Neural progenitor cell (in vitro differentiated cells): ENCODE data around the gene TSC2. TPM values are rescaled to one million over a fixed set of nuclear protein-coding genes. Genes with fewer than 3 reads are reported as not detected.

ENCODE experiments used
- DNase-seq: peaks from one replicate; pipeline ENCODE4 v3.0.0-alpha.2; 2016; ENCODE audit warnings: low spot score
- H2AFZ ChIP-seq: fragments of 200-600 bp; sonication (generic); replicated peaks from 2 replicates; pipeline ENCODE4 v1.6.1; 2016; ENCODE audit warnings: antibody characterized with exemption
- H3F3A ChIP-seq: fragments of 200-600 bp; sonication (generic); 2 replicates; pipeline ENCODE4 v1.6.1; 2016; ENCODE audit warnings: antibody characterized with exemption, low read depth
- H3K27ac ChIP-seq: fragments of 200-600 bp; sonication (generic); 2 replicates; pipeline ENCODE4 v1.5.1; 2016; ENCODE audit warnings: mild to moderate bottlenecking
- H3K27me3 ChIP-seq: fragments of 200-600 bp; sonication (generic); 2 replicates; pipeline ENCODE4 v1.6.1; 2016; ENCODE audit warnings: mild to moderate bottlenecking, moderate library complexity
- H3K36me3 ChIP-seq: fragments of 200-600 bp; sonication (generic); 2 replicates; pipeline ENCODE4 v1.5.1; 2016
- H3K4me1 ChIP-seq: fragments of 200-600 bp; sonication (generic); 2 replicates; pipeline ENCODE4 v1.6.1; 2016; ENCODE audit warnings: mixed run types
- H3K4me2 ChIP-seq: fragments of 200-600 bp; sonication (generic); 2 replicates; pipeline ENCODE4 v1.6.1; 2016
- H3K4me3 ChIP-seq: fragments of 200-600 bp; sonication (generic); 2 replicates; pipeline ENCODE4 v1.5.1; 2016
- H3K79me2 ChIP-seq: fragments of 200-600 bp; sonication (generic); 2 replicates; pipeline ENCODE4 v1.6.1; 2016; ENCODE audit warnings: low read depth
- H3K9ac ChIP-seq: fragments of 200-600 bp; sonication (generic); 2 replicates; pipeline ENCODE4 v1.6.1; 2016
- H3K9me3 ChIP-seq: fragments of 200-600 bp; sonication (generic); 2 replicates; pipeline ENCODE4 v1.5.1; 2016; ENCODE audit warnings: low read depth
- H4K20me1 ChIP-seq: fragments of 200-600 bp; sonication (generic); 2 replicates; pipeline ENCODE4 v1.6.1; 2016; ENCODE audit warnings: low read depth
- H3K27ac Mint-ChIP-seq: 3 replicates; pipeline ENCODE4 v1.8.0; 2021; ENCODE audit warnings: mixed read lengths
- H3K27me3 Mint-ChIP-seq: 2 replicates; pipeline ENCODE4 v1.8.0; 2022; ENCODE audit warnings: low read depth, mild to moderate bottlenecking, inconsistent platforms, moderate library complexity, mixed read lengths; ENCODE audit not compliant: insufficient read depth
- H3K36me3 Mint-ChIP-seq: 3 replicates; pipeline ENCODE4 v1.8.0; 2021; ENCODE audit warnings: mixed read lengths
- H3K4me1 Mint-ChIP-seq: 3 replicates; pipeline ENCODE4 v1.8.0; 2021; ENCODE audit warnings: mixed read lengths
- H3K4me3 Mint-ChIP-seq: 3 replicates; pipeline ENCODE4 v1.8.0; 2021; ENCODE audit warnings: mild to moderate bottlenecking, moderate library complexity, mixed read lengths
- H3K9me3 Mint-ChIP-seq: 3 replicates; pipeline ENCODE4 v1.8.0; 2020; ENCODE audit warnings: mixed read lengths
- EZH2 ChIP-seq: fragments of 200-600 bp; sonication (generic); IDR thresholded peaks from 2 replicates; pipeline ENCODE4 v1.6.1; 2017; ENCODE audit warnings: antibody characterized with exemption, mild to moderate bottlenecking, moderate library complexity
- EZH2phosphoT487 ChIP-seq: fragments of 200-600 bp; sonication (generic); IDR thresholded peaks from 2 replicates; pipeline ENCODE4 v1.6.1; 2017; ENCODE audit warnings: antibody characterized with exemption
- total RNA-seq: library from RNA; depleted of rRNA; stranded (reverse); fragments of >200 nt; gene quantifications from 2 replicates; pipeline ENCODE4 v1.2.3, GENCODE V29; 2015; ENCODE audit warnings: low replicate concordance
- TF ChIP-seq, protein P1 (sequence below): fragments of 200-600 bp; sonication (generic); IDR thresholded peaks from 2 replicates; pipeline ENCODE4 v1.5.1; 2017; ENCODE audit warnings: antibody characterized with exemption, mild to moderate bottlenecking

The TSC2 gene
- total RNA-seq, 1 donor from 2014 or later, result 55.1 TPM

DNA sequence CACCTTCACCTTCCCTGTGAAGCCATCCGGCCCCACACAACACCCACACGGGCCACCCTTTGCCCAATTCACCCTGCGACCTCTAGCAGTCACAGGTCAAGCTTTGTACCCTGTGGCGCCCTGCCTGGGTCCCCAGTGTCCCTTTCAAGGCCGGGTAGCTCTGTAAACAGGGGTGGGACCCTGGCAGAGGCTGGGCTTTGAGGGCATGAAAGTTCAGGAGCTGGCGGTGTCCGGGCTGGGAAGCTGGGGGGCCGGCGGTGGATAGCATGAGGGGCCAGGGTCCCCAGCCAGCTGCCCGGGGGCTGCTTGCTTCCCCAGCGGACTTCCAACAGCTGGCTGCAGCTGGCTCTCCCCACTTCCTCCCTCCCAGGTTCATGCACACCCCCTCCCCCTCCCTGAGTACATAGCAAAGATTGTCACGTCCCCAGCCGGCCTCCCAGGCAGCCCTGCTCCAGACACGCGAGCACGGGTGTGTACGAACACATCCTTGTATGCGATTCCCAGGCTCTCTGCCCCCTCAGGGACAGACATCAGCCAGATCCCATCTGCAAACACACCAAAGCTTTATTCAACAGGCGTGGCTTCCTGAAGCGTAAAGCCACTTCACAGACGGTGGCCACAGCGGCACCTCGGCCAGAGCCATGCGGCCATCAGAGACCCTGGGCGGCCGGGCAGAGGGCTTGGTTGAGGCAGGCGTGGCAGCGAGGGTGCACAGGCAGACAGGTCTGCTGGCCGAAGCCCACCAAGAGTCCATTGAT is 8.3 kb upstream of the TSC2 start:
- Histone ChIP-seq H3K9me3 (no peaks in the 10 kb centered on the region), H3K27me3 (no peaks in the 10 kb centered on the region), H3K4me3 (no peak overlapping the region), H3K27ac (no peak overlapping the region), H3K36me3 (no peaks in the 10 kb centered on the region), H4K20me1 (no peaks in the 10 kb centered on the region), H3K4me2 (no peak overlapping the region), H2AFZ (no peak overlapping the region), H3K9ac (no peak overlapping the region), H3K4me1 (peaks cover 6% of the 10 kb centered on the region), H3K79me2 (no peaks in the 10 kb centered on the region), H3F3A (no peaks in the 10 kb centered on the region)
- Mint-ChIP-seq H3K27ac (peak overlapping the region; percentile 53), H3K4me3 (peak overlapping the region; percentile 10), H3K36me3 (no peaks in the 10 kb centered on the region), H3K4me1 (peaks cover 3% of the 10 kb centered on the region), H3K9me3 (no peaks in the 10 kb centered on the region), H3K27me3 (peaks cover 2% of the 10 kb centered on the region)
- no peak for DNase-seq
- TF ChIP-seq, protein P1, sequence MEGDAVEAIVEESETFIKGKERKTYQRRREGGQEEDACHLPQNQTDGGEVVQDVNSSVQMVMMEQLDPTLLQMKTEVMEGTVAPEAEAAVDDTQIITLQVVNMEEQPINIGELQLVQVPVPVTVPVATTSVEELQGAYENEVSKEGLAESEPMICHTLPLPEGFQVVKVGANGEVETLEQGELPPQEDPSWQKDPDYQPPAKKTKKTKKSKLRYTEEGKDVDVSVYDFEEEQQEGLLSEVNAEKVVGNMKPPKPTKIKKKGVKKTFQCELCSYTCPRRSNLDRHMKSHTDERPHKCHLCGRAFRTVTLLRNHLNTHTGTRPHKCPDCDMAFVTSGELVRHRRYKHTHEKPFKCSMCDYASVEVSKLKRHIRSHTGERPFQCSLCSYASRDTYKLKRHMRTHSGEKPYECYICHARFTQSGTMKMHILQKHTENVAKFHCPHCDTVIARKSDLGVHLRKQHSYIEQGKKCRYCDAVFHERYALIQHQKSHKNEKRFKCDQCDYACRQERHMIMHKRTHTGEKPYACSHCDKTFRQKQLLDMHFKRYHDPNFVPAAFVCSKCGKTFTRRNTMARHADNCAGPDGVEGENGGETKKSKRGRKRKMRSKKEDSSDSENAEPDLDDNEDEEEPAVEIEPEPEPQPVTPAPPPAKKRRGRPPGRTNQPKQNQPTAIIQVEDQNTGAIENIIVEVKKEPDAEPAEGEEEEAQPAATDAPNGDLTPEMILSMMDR, result no peak
- TF ChIP-seq EZH2phosphoT487, result no peak
- TF ChIP-seq EZH2, result no peak

DNA sequence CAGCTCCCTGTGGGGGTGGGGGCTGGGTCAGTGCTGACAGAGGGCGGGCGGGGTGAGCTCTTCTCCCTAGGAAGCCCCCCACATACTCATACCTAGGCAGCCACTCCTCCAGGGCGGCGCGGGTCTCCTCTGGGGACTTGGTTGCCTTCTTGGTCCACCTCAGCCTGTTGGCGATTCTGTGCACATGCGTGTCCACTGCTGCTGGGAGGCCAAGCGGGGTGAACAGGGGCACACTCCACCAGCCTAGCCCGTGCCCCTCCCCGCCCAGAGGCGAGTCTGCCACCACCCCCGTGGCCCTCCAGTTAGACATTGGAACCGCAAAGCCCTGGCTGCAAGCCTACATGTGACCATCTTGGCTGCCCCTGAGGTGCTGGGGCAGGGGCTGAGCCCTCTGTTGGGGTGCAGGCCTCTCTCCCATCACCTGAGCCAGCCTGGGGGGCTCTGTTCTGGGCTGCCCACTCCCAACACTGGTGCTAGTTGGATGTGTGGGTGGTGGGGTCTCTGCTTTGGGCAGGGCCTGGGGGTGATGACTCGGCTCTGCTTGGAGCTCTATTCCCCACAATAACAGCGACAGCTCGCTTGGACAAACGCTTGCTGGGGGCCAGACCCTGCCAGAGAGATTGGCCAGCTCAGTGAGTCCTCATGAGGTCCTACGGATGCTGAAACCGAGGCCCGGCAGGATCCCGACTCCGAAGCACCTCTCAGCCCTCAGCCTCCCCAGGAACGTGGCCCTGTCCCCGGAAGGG is 7.6 kb upstream of the TSC2 start:
- H3K4me3 ChIP-seq, result no peak overlapping the region
- Mint-ChIP-seq H3K27ac (no peak overlapping the region), H3K36me3 (no peaks in the 10 kb centered on the region), H3K9me3 (no peaks in the 10 kb centered on the region), H3K27me3 (peaks cover 2% of the 10 kb centered on the region), H3K4me1 (peaks cover 3% of the 10 kb centered on the region), H3K4me3 (no peak overlapping the region)
- no peak overlapping the region for H3K9ac ChIP-seq
- DNase-seq, result no peak
- H3F3A ChIP-seq, result no peaks in the 10 kb centered on the region
- H3K27me3 ChIP-seq, result no peaks in the 10 kb centered on the region
- no peaks in the 10 kb centered on the region for H3K79me2 ChIP-seq
- TF ChIP-seq EZH2phosphoT487, result no peak
- TF ChIP-seq, protein P1, result no peak
- no peak for TF ChIP-seq EZH2
- H3K4me1 ChIP-seq, result peaks cover 6% of the 10 kb centered on the region
- no peaks in the 10 kb centered on the region for H3K36me3 ChIP-seq
- no peak overlapping the region for H3K4me2 ChIP-seq
- no peak overlapping the region for H2AFZ ChIP-seq
- no peak overlapping the region for H3K27ac ChIP-seq
- no peaks in the 10 kb centered on the region for H4K20me1 ChIP-seq
- H3K9me3 ChIP-seq, result no peaks in the 10 kb centered on the region

DNA sequence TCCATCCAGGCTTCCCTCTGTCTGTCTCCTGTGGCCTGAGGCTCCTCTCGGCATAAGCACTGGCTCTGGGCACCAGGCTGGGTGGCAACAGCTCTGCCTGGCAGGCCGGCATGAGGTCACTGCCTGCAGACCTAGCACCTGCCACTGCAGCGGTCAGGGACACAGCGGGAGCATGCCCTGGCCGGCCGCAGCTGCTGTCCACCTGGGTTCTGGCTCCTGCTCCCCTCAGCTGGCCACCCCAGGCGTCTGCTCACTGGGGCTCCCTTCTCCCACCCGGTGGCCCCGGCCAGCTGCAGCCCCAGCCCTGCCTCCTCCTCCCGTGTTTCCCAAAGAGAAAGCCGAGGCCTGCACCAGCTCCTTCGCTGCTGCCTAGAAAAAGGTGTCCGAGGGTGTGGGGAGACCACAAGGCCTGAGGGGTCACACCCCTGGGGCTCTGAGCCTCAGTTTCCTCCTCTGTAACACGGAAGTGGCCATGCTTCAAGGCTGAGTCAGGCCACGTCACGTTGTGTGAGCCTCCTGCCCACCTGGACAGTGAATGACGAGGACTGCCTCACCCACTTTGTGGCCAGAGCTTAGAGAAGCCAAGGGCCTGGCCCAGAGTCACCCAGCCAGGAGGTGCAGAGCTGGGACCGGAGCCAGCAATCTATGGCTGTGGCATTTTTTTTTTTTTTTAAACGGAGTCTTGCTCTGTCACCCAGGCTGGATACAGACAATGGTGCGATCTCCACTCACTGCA is 6.8 kb upstream of the TSC2 start:
- Mint-ChIP-seq H3K36me3 (no peaks in the 10 kb centered on the region), H3K9me3 (no peaks in the 10 kb centered on the region), H3K4me1 (peaks cover 3% of the 10 kb centered on the region), H3K27me3 (peaks cover 2% of the 10 kb centered on the region), H3K4me3 (no peak overlapping the region), H3K27ac (no peak overlapping the region)
- Histone ChIP-seq H4K20me1 (no peaks in the 10 kb centered on the region), H3K9me3 (no peaks in the 10 kb centered on the region), H3K27me3 (no peaks in the 10 kb centered on the region), H3K4me2 (no peak overlapping the region), H3K36me3 (no peaks in the 10 kb centered on the region), H3K27ac (no peak overlapping the region), H3K9ac (no peak overlapping the region), H3K79me2 (no peaks in the 10 kb centered on the region), H2AFZ (no peak overlapping the region), H3F3A (no peaks in the 10 kb centered on the region), H3K4me3 (no peak overlapping the region), H3K4me1 (peaks cover under 1% of the 10 kb centered on the region)
- no peak for DNase-seq
- TF ChIP-seq EZH2phosphoT487 (no peak), EZH2 (no peak)
- TF ChIP-seq, protein P1, result no peak
